Ishikawa (cell line): ENCODE results near the gene ST3GAL5.

Experiments
- CEBPB ChIP-seq: IDR thresholded peaks from 2 replicates; pipeline ENCODE4 v1.6.1; 2012
- RAD21 ChIP-seq: IDR thresholded peaks from 2 replicates; pipeline ENCODE4 v1.6.1; 2012; ENCODE audit warnings: low read depth
- TAF1 ChIP-seq: IDR thresholded peaks from 2 replicates; pipeline ENCODE4 v1.6.1; 2012; ENCODE audit warnings: low read depth, mild to moderate bottlenecking
- TCF12 ChIP-seq: IDR thresholded peaks from 2 replicates; pipeline ENCODE4 v1.6.1; 2012; ENCODE audit warnings: low read depth

DNA sequence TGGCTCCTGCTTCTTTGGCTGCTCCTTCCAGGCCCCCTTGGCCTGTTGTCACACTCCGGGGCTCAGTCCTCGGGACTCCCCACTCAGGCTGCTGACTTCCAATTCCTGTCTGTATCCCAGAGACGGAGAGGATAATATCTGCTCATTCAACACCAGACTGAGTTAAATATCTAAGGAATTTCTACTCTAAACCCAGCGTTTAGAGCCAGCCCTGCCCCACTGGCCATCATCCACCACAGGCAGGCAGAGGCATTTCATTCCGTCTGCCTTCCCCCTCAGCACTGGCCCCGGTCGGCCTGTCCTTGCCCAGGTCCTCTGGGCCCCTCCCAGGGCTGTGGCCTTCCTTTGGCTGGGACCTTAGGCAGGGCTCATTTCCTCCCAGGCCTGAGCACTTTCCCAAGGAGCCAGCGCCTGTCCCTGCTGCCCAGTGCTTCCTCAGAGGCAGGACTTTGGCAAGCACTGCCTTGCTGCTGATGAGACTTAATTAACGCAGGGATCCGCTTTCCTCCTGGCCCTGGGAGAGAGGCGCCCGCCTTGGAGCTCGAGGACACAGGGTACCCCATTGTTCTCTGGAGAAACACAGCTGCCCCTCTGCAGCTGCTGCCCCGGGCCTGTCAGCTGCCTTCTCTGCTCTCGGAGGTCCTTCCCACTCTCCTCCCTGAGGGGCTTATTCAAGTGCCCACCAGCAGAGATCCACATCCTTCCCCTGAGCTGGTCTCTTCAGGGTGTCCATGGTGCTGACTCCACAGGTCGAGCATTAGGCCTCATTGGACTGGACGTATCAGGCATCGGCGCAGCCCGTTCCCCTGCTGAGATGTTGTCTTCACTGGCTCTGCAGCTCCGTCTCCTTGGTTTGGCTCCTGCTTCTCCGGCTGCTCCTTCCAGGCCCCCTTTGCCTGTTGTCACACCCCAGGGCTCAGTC lies 92.2 kb downstream of the ST3GAL5 start:
- TF ChIP-seq RAD21, result no peak
- no peak for TF ChIP-seq TAF1
- no peak for TF ChIP-seq CEBPB
- TF ChIP-seq TCF12, result no peak
